Natural killer cell treated with Interleukin-12 subunit alpha and Interleukin-12 subunit beta and Interleukin-15 and Interleukin-18, amount 100 ng/mL, for 72 hours (primary cell): Measurements from ENCODE around the gene PLXDC2. TPM values are rescaled to one million over a fixed set of nuclear protein-coding genes. Genes with fewer than 3 reads are reported as not detected.

Experiments
- ATAC-seq, 2 donors: fragments of 150-1000 bp; cut with Tn5 transposase in 1 of 2; sonication (Bioruptor Pico), chemical (Tn5 transposase) in 1 of 2; 2 replicates each; pipeline ENCODE4 v1.10.0; 2021
- DNase-seq: peaks from one replicate; pipeline ENCODE4 v3.0.0; 2022; ENCODE audit warnings: low spot score
- H3K27ac Mint-ChIP-seq, 2 donors: 1 replicate in 1 of 2; 2 replicates in 1 of 2; pipeline ENCODE4 v1.8.0; 2022; ENCODE audit warnings: mixed read lengths in 2 of 2, mild to moderate bottlenecking in 1 of 2, moderate library complexity in 1 of 2
- H3K27me3 Mint-ChIP-seq, 2 donors: 1 replicate in 1 of 2; 2 replicates in 1 of 2; pipeline ENCODE4 v1.8.0; 2022; ENCODE audit warnings: mixed read lengths in 2 of 2
- H3K36me3 Mint-ChIP-seq: one replicate; pipeline ENCODE4 v1.8.0; 2022; ENCODE audit warnings: mixed read lengths
- H3K4me1 Mint-ChIP-seq, 2 donors: 1 replicate in 1 of 2; 2 replicates in 1 of 2; pipeline ENCODE4 v1.8.0; 2022; ENCODE audit warnings: low read depth in 2 of 2, mixed read lengths in 2 of 2, mild to moderate bottlenecking in 1 of 2
- H3K4me3 Mint-ChIP-seq: one replicate; pipeline ENCODE4 v1.8.0; 2022; ENCODE audit warnings: mixed read lengths
- H3K9me3 Mint-ChIP-seq: 2 replicates; pipeline ENCODE4 v1.8.0; 2022; ENCODE audit warnings: mixed read lengths
- total RNA-seq, 2 donors: library from RNA; stranded (reverse); gene quantifications; one replicate each; pipeline ENCODE4 v1.2.3, GENCODE V29; 2022

PLXDC2 gene
- total RNA-seq, 2 donors from 2014 or later = 3.5 to 14.0 TPM

- no peak overlapping the region for H3K27ac Mint-ChIP-seq
- DNase-seq = no peak
- H3K9me3 Mint-ChIP-seq = no peaks in the 10 kb centered on the region
- no peak for ATAC-seq
- peaks cover 0 to 12% of the 10 kb centered on the region in 2 donors for H3K4me1 Mint-ChIP-seq
- H3K27me3 Mint-ChIP-seq = no peaks in the 10 kb centered on the region
- peaks cover 6% of the 10 kb centered on the region for H3K36me3 Mint-ChIP-seq
- H3K4me3 Mint-ChIP-seq = no peak overlapping the region
These were observed 99.6 kb downstream of the PLXDC2 start for GRCh38 chr10:19915816-19916215.

- peaks cover 0 to 14% of the 10 kb centered on the region in 2 donors for H3K4me1 Mint-ChIP-seq
These were observed 101.7 kb downstream of the PLXDC2 start for GRCh38 chr10:19917751-19918478.

GRCh38 chr10:19918794-19919193 lies 102.6 kb downstream of the PLXDC2 start:
- peaks cover 0 to 13% of the 10 kb centered on the region in 2 donors for H3K4me1 Mint-ChIP-seq
- no peaks in the 10 kb centered on the region for H3K9me3 Mint-ChIP-seq
- no peak overlapping the region for H3K4me3 Mint-ChIP-seq
- no peak overlapping the region for H3K27ac Mint-ChIP-seq
- ATAC-seq (no peak), DNase-seq (no peak)
- peaks cover 6% of the 10 kb centered on the region for H3K36me3 Mint-ChIP-seq
- no peaks in the 10 kb centered on the region for H3K27me3 Mint-ChIP-seq

More at GRCh38 chr10:19917751-19918478, 101.7 kb downstream of the PLXDC2 start:
- ATAC-seq (no peak), DNase-seq (no peak)
- Mint-ChIP-seq H3K27me3 (no peaks in the 10 kb centered on the region), H3K36me3 (peaks cover 6% of the 10 kb centered on the region), H3K27ac (no peak overlapping the region), H3K4me3 (no peak overlapping the region), H3K9me3 (no peaks in the 10 kb centered on the region)

- no peak for ATAC-seq
- Mint-ChIP-seq H3K27me3 (no peaks in the 10 kb centered on the region), H3K4me1 (peaks cover 0 to 12% of the 10 kb centered on the region in 2 donors), H3K36me3 (peaks cover 6% of the 10 kb centered on the region), H3K4me3 (no peak overlapping the region), H3K27ac (peak overlapping the region in 1 of 2 donors; percentile 21), H3K9me3 (no peaks in the 10 kb centered on the region)
- no peak for DNase-seq
These were observed 103.4 kb downstream of the PLXDC2 start for GRCh38 chr10:19919671-19920070.

GRCh38 chr10:19920075-19920726 lies 104.0 kb downstream of the PLXDC2 start:
- H3K27ac Mint-ChIP-seq = peak overlapping the region in 1 of 2 donors; percentile 21
- no peaks in the 10 kb centered on the region for H3K27me3 Mint-ChIP-seq
- no peak overlapping the region for H3K4me3 Mint-ChIP-seq
- no peak for DNase-seq
- ATAC-seq = peak in 1 of 2 donors; percentile 52
- H3K4me1 Mint-ChIP-seq = peaks cover 0 to 12% of the 10 kb centered on the region in 2 donors
- H3K9me3 Mint-ChIP-seq = no peaks in the 10 kb centered on the region
- peaks cover 2% of the 10 kb centered on the region for H3K36me3 Mint-ChIP-seq

GRCh38 chr10:19921300-19922140 lies 105.3 kb downstream of the PLXDC2 start:
- Mint-ChIP-seq H3K27me3 (no peaks in the 10 kb centered on the region), H3K9me3 (no peaks in the 10 kb centered on the region), H3K36me3 (no peaks in the 10 kb centered on the region), H3K4me1 (peaks cover 0 to 12% of the 10 kb centered on the region in 2 donors), H3K4me3 (no peak overlapping the region), H3K27ac (no peak overlapping the region)
- DNase-seq = no peak
- no peak for ATAC-seq

- H3K27me3 Mint-ChIP-seq = no peaks in the 10 kb centered on the region
- ATAC-seq (peak in 1 of 2 donors; percentile 11), DNase-seq (no peak)
- no peaks in the 10 kb centered on the region for H3K9me3 Mint-ChIP-seq
- no peaks in the 10 kb centered on the region for H3K36me3 Mint-ChIP-seq
- no peak overlapping the region for H3K4me3 Mint-ChIP-seq
- H3K4me1 Mint-ChIP-seq = peaks cover 0 to 12% of the 10 kb centered on the region in 2 donors
- no peak overlapping the region for H3K27ac Mint-ChIP-seq
These were observed 106.2 kb downstream of the PLXDC2 start for GRCh38 chr10:19922236-19922963.

GRCh38 chr10:19925064-19925463 lies 108.8 kb downstream of the PLXDC2 start:
- Mint-ChIP-seq H3K4me1 (peaks cover 0 to 3% of the 10 kb centered on the region in 2 donors), H3K4me3 (no peak overlapping the region)

GRCh38 chr10:19928936-19929335 lies 112.7 kb downstream of the PLXDC2 start:
- Mint-ChIP-seq H3K4me3 (no peak overlapping the region), H3K9me3 (no peaks in the 10 kb centered on the region), H3K27me3 (no peaks in the 10 kb centered on the region), H3K4me1 (peaks cover 4 to 5% of the 10 kb centered on the region in 2 donors), H3K36me3 (peaks cover 4% of the 10 kb centered on the region), H3K27ac (no peak overlapping the region)
- ATAC-seq (no peak), DNase-seq (no peak)

More at GRCh38 chr10:19925064-19925463, 108.8 kb downstream of the PLXDC2 start:
- DNase-seq (no peak), ATAC-seq (no peak)
- Mint-ChIP-seq H3K27me3 (no peaks in the 10 kb centered on the region), H3K27ac (no peak overlapping the region), H3K36me3 (no peaks in the 10 kb centered on the region), H3K9me3 (no peaks in the 10 kb centered on the region)

GRCh38 chr10:19929506-19930140 lies 113.4 kb downstream of the PLXDC2 start:
- Mint-ChIP-seq H3K27me3 (no peaks in the 10 kb centered on the region), H3K9me3 (no peaks in the 10 kb centered on the region), H3K4me3 (no peak overlapping the region), H3K36me3 (peaks cover 4% of the 10 kb centered on the region), H3K27ac (no peak overlapping the region), H3K4me1 (peaks cover 4 to 5% of the 10 kb centered on the region in 2 donors)
- DNase-seq = no peak
- ATAC-seq = no peak

GRCh38 chr10:19930936-19931893 lies 115.0 kb downstream of the PLXDC2 start:
- ATAC-seq = no peak
- Mint-ChIP-seq H3K4me3 (no peak overlapping the region), H3K27ac (no peak overlapping the region), H3K36me3 (peaks cover 4% of the 10 kb centered on the region), H3K9me3 (no peaks in the 10 kb centered on the region), H3K4me1 (peaks cover 4 to 7% of the 10 kb centered on the region in 2 donors), H3K27me3 (no peaks in the 10 kb centered on the region)
- DNase-seq = no peak
